Ascending aorta (tissue), 2 donors: Measurements from ENCODE around the gene B3GALT5. TPM values are rescaled to one million over a fixed set of nuclear protein-coding genes. Genes with fewer than 3 reads are reported as not detected.

ENCODE experiments used
- DNase-seq, 2 donors: peaks; one replicate each; pipeline ENCODE4 v3.0.0-alpha.2; 2019; ENCODE audit warnings: low spot score in 2 of 2
- H3K27ac ChIP-seq, 2 donors: fragments of 200-600 bp; sonication (generic); one replicate each; pipeline ENCODE4 v1.5.1; 2016 to 2017; ENCODE audit warnings: mild to moderate bottlenecking in 1 of 2
- H3K27me3 ChIP-seq: fragments of 200-600 bp; sonication (generic); one replicate; pipeline ENCODE4 v1.5.1; 2017
- H3K36me3 ChIP-seq, 2 donors: fragments of 200-600 bp; sonication (generic); one replicate each; pipeline ENCODE4 v1.5.1; 2016
- H3K4me1 ChIP-seq, 2 donors: fragments of 200-600 bp; sonication (generic); one replicate each; pipeline ENCODE4 v1.5.1; 2016 to 2017; ENCODE audit warnings: mild to moderate bottlenecking in 1 of 2
- H3K4me3 ChIP-seq, 2 donors: fragments of 200-600 bp; sonication (generic); one replicate each; pipeline ENCODE4 v1.5.1; 2016 to 2017; ENCODE audit warnings: mild to moderate bottlenecking in 1 of 2
- H3K9me3 ChIP-seq, 2 donors: fragments of 200-600 bp; sonication (generic); one replicate each; pipeline ENCODE4 v1.5.1; 2016
- CTCF ChIP-seq, 3 experiments: fragments of 200-600 bp in 2 of 3; fragments of 450-650 bp in 1 of 3; sonication (generic) in 2 of 3; IDR thresholded peaks; one replicate each; pipeline ENCODE4 v1.5.1; 2016 to 2019; ENCODE audit warnings: antibody characterized with exemption in 3 of 3, mild to moderate bottlenecking in 1 of 3, moderate library complexity in 1 of 3
- intact Hi-C: fragments of 100-400 bp; cut with DNase I; formaldehyde crosslinking; loops from one replicate; pipeline ENCODE4 v1.15.1; 2023
- total RNA-seq: library from RNA; depleted of rRNA; stranded (reverse); fragments of >200 nt; gene quantifications from one replicate; pipeline ENCODE4 v1.1.0, GENCODE V29; 2016

B3GALT5 gene
- total RNA-seq, 1 donor from 2014 or later = not detected

DNA sequence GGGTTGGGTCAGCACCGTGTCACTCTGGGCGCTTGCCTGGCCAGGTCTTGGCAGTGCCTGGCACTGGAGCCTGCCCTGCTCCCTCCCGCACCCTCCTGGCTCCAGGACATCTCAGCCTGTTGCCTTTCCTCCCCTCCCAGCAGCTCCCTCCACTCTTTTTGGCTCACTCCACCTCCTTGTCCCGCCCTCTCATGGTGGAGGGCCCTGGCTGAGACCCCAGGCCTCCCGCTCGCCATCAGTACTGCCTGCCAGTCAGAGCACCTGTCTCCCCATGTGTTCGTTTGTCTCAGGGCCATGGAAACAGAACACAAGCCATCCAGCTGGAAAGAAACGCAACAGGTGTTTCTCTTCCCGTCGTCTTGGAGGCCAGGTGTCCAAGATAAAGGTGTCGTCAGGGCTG is 61.0 kb downstream of the B3GALT5 start:
- Histone ChIP-seq H3K27ac (no peak overlapping the region), H3K27me3 (no peaks in the 10 kb centered on the region), H3K4me3 (no peak overlapping the region), H3K36me3 (no peaks in the 10 kb centered on the region), H3K9me3 (no peaks in the 10 kb centered on the region), H3K4me1 (no peaks in the 10 kb centered on the region)
- no peak for DNase-seq
- TF ChIP-seq CTCF (IDR thresholded peaks at IDR 0.05) = no peak
- intact Hi-C loops = no loop called here

DNA sequence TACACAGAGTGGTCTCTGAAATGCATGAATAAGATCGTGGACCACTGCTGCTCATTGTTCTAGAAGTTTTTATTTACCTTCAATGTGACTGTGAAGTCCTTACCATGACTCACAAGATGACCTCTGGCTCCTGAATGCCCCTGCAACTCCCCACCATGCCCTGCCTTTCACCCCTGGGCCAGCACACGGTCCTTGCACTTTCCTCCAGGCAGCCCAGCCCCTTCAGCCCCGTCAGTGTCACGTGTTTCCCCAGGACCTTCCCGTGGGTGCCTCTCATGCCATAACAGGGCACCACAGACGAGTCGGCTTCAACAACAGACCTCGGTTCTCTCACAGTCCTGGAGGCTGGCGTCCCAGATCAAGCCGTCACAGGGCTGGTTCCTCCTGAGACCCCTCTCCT is 62.1 kb downstream of the B3GALT5 start:
- H3K9me3 ChIP-seq = no peaks in the 10 kb centered on the region
- peak in 1 of 2 donors; percentile 52 for DNase-seq
- TF ChIP-seq CTCF (IDR thresholded peaks at IDR 0.05) = no peak
- no peaks in the 10 kb centered on the region for H3K27me3 ChIP-seq
- H3K4me3 ChIP-seq = no peak overlapping the region
- no peak overlapping the region for H3K27ac ChIP-seq
- intact Hi-C loops = no loop called here
- H3K36me3 ChIP-seq = no peaks in the 10 kb centered on the region
- H3K4me1 ChIP-seq = no peaks in the 10 kb centered on the region

GRCh38 chr21:39675590-39675989 is 62.9 kb downstream of the B3GALT5 start:
- DNase-seq = no peak
- no peak overlapping the region for H3K27ac ChIP-seq
- TF ChIP-seq CTCF (IDR thresholded peaks at IDR 0.05) = no peak
- no peaks in the 10 kb centered on the region for H3K9me3 ChIP-seq
- no peaks in the 10 kb centered on the region for H3K27me3 ChIP-seq
- H3K36me3 ChIP-seq = no peaks in the 10 kb centered on the region
- H3K4me1 ChIP-seq = no peaks in the 10 kb centered on the region
- intact Hi-C loops = no loop called here
- no peak overlapping the region for H3K4me3 ChIP-seq

GRCh38 chr21:39675993-39676661 is 63.4 kb downstream of the B3GALT5 start:
- Histone ChIP-seq H3K4me3 (no peak overlapping the region), H3K27me3 (no peaks in the 10 kb centered on the region), H3K36me3 (no peaks in the 10 kb centered on the region), H3K9me3 (no peaks in the 10 kb centered on the region), H3K27ac (no peak overlapping the region), H3K4me1 (no peaks in the 10 kb centered on the region)
- intact Hi-C loops = no loop called here
- no peak for TF ChIP-seq CTCF (IDR thresholded peaks at IDR 0.05)
- no peak for DNase-seq

- Histone ChIP-seq H3K27me3 (no peaks in the 10 kb centered on the region), H3K4me1 (no peaks in the 10 kb centered on the region), H3K27ac (no peak overlapping the region), H3K9me3 (no peaks in the 10 kb centered on the region), H3K36me3 (no peaks in the 10 kb centered on the region), H3K4me3 (no peak overlapping the region)
- intact Hi-C loops = no loop called here
- no peak for DNase-seq
- no peak for TF ChIP-seq CTCF (IDR thresholded peaks at IDR 0.05)
Measured at GRCh38 chr21:39680216-39680615, 67.5 kb downstream of the B3GALT5 start.

GRCh38 chr21:39681257-39681656 is 68.5 kb downstream of the B3GALT5 start:
- Histone ChIP-seq H3K4me1 (no peaks in the 10 kb centered on the region), H3K4me3 (no peak overlapping the region), H3K36me3 (no peaks in the 10 kb centered on the region), H3K27ac (no peak overlapping the region), H3K9me3 (no peaks in the 10 kb centered on the region), H3K27me3 (no peaks in the 10 kb centered on the region)
- no peak for DNase-seq
- no peak for TF ChIP-seq CTCF (IDR thresholded peaks at IDR 0.05)
- intact Hi-C loops = no loop called here
